ENCODE data around the gene ANKRD36C.
"Not testable (repeated sequence)": the region's sequence is repeated elsewhere in the genome, so short reads cannot be mapped to it uniquely, and the experiment has no call there.

Gene ANKRD36C

GRCh38 chr2:95991351-95992094 is at the start of gene ANKRD36C:
Gene ANKRD36C, minus strand, starts transcription at chr2:95991824. Its CDS starts 116 bp downstream, at chr2:95991708.
- not testable (repeated sequence) for DNase-seq

- DNase-seq, result not testable (repeated sequence)
These were observed 43.9 kb upstream of the ANKRD36C start for GRCh38 chr2:96035554-96035953.

- not testable (repeated sequence) for DNase-seq
These were observed 43.2 kb upstream of the ANKRD36C start, which contains the start of gene GPAT2 for GRCh38 chr2:96034792-96035191. Gene GPAT2, minus strand, starts transcription at chr2:96034916. Its CDS starts 2,557 bp downstream, at chr2:96032359.

- not testable (repeated sequence) for DNase-seq
These were observed 42.4 kb upstream of the ANKRD36C start for GRCh38 chr2:96033997-96034396.

GRCh38 chr2:96027725-96028325 is 36.2 kb upstream of the ANKRD36C start:
- not testable (repeated sequence) for DNase-seq

GRCh38 chr2:96025755-96026154 is 34.1 kb upstream of the ANKRD36C start:
- not testable (repeated sequence) for DNase-seq

- no peak for DNase-seq
These were observed 33.5 kb upstream of the ANKRD36C start for GRCh38 chr2:96025194-96025492.

- no peak for DNase-seq
These were observed 32.9 kb upstream of the ANKRD36C start for GRCh38 chr2:96024336-96025193.

GRCh38 chr2:96023701-96024100 is 32.1 kb upstream of the ANKRD36C start:
- not testable (repeated sequence) for DNase-seq

GRCh38 chr2:96022701-96023447 is 31.2 kb upstream of the ANKRD36C start:
- DNase-seq, result not testable (repeated sequence)

- not testable (repeated sequence) for DNase-seq
These were observed 30.5 kb upstream of the ANKRD36C start for GRCh38 chr2:96022126-96022525.

GRCh38 chr2:96021142-96021541 is 29.5 kb upstream of the ANKRD36C start:
- DNase-seq, result not testable (repeated sequence)

GRCh38 chr2:96019909-96020590 is 28.4 kb upstream of the ANKRD36C start:
- not testable (repeated sequence) for DNase-seq

GRCh38 chr2:96016321-96016720 is 24.7 kb upstream of the ANKRD36C start:
- not testable (repeated sequence) for DNase-seq

GRCh38 chr2:96012792-96013264 is 21.2 kb upstream of the ANKRD36C start:
- not testable (repeated sequence) for DNase-seq

GRCh38 chr2:96012086-96012791 is 20.6 kb upstream of the ANKRD36C start:
- not testable (repeated sequence) for DNase-seq

- not testable (repeated sequence) for DNase-seq
These were observed 19.5 kb upstream of the ANKRD36C start for GRCh38 chr2:96011129-96011455.

- DNase-seq, result not testable (repeated sequence)
These were observed 18.9 kb upstream of the ANKRD36C start for GRCh38 chr2:96010320-96011128.

GRCh38 chr2:96009833-96010232 is 18.2 kb upstream of the ANKRD36C start:
- DNase-seq, result not testable (repeated sequence)

GRCh38 chr2:96008051-96008450 is 16.4 kb upstream of the ANKRD36C start:
- not testable (repeated sequence) for DNase-seq

All from stimulated activated naive CD4-positive, alpha-beta T cell (primary cell).